HL-60 (cell line): ENCODE measurements around the gene PPP1R27.

ENCODE experiments used
- DNase-seq, 2 experiments: peaks; one replicate each; pipeline ENCODE4 v3.0.0-alpha.2; 2010 to 2020; ENCODE audit warnings: low read depth in 1 of 2, low spot score in 1 of 2
- H3K27ac ChIP-seq: fragments of 250-450 bp; sonication (Bioruptor Pico); replicated peaks from 2 replicates; pipeline ENCODE4 v1.5.1; 2020; ENCODE audit warnings: mild to moderate bottlenecking, moderate library complexity
- H3K27me3 ChIP-seq: fragments of 250-450 bp; sonication (Bioruptor Pico); 2 replicates; pipeline ENCODE4 v1.5.1; 2021; ENCODE audit warnings: mild to moderate bottlenecking, moderate library complexity; ENCODE audit not compliant: insufficient read depth, poor library complexity, severe bottlenecking
- H3K4me3 ChIP-seq: replicated peaks from 2 replicates; pipeline ENCODE4 v1.5.1; 2011; ENCODE audit warnings: mild to moderate bottlenecking, control low read depth, low read length; ENCODE audit not compliant: insufficient read depth
- CTCF ChIP-seq: IDR thresholded peaks from one replicate; pipeline ENCODE4 v1.5.1; 2011; ENCODE audit warnings: low read length, control low read depth, inconsistent platforms; ENCODE audit not compliant: insufficient read depth
- GABPA ChIP-seq: IDR thresholded peaks from 2 replicates; pipeline ENCODE4 v1.6.1; 2012; ENCODE audit warnings: low read depth
- POLR2AphosphoS5 ChIP-seq: IDR thresholded peaks from 2 replicates; pipeline ENCODE4 v1.6.1; 2012; ENCODE audit warnings: low read depth
- SPI1 ChIP-seq: IDR thresholded peaks from 2 replicates; pipeline ENCODE4 v1.6.1; 2012; ENCODE audit warnings: low read depth, mild to moderate bottlenecking, borderline replicate concordance
- TF ChIP-seq, protein P1 (sequence below): IDR thresholded peaks from 2 replicates; pipeline ENCODE4 v1.6.1; 2012; ENCODE audit warnings: low read depth; ENCODE audit not compliant: insufficient replicate concordance

Gene PPP1R27

DNA sequence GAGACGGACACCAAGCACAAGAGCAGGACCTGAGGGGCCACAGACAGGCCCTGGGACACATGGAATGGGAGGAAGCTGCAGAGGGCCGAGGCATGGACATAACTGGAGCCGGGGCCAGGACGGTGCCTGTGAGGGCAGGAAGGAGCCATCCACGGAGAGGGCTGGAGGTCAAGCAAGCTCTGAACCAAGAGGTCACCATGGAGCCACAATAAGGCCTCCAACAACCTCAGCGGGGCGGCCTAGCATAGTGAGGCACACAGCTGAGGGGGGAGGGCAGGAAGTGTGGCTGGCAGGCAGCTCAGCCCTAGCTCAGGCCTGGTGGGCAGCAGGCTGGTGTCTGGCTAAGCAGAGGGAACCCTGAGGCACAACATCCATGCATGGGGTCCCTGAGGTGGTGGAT lies 6.2 kb downstream of the PPP1R27 start:
- no peak for DNase-seq
- TF ChIP-seq, protein P1, sequence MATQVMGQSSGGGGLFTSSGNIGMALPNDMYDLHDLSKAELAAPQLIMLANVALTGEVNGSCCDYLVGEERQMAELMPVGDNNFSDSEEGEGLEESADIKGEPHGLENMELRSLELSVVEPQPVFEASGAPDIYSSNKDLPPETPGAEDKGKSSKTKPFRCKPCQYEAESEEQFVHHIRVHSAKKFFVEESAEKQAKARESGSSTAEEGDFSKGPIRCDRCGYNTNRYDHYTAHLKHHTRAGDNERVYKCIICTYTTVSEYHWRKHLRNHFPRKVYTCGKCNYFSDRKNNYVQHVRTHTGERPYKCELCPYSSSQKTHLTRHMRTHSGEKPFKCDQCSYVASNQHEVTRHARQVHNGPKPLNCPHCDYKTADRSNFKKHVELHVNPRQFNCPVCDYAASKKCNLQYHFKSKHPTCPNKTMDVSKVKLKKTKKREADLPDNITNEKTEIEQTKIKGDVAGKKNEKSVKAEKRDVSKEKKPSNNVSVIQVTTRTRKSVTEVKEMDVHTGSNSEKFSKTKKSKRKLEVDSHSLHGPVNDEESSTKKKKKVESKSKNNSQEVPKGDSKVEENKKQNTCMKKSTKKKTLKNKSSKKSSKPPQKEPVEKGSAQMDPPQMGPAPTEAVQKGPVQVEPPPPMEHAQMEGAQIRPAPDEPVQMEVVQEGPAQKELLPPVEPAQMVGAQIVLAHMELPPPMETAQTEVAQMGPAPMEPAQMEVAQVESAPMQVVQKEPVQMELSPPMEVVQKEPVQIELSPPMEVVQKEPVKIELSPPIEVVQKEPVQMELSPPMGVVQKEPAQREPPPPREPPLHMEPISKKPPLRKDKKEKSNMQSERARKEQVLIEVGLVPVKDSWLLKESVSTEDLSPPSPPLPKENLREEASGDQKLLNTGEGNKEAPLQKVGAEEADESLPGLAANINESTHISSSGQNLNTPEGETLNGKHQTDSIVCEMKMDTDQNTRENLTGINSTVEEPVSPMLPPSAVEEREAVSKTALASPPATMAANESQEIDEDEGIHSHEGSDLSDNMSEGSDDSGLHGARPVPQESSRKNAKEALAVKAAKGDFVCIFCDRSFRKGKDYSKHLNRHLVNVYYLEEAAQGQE = no peak
- TF ChIP-seq SPI1 (no peak), POLR2AphosphoS5 (no peak), GABPA (no peak), CTCF (no peak)
- H3K4me3 ChIP-seq = no peak overlapping the region
- no peak overlapping the region for H3K27ac ChIP-seq
- H3K27me3 ChIP-seq = no peaks in the 10 kb centered on the region

DNA sequence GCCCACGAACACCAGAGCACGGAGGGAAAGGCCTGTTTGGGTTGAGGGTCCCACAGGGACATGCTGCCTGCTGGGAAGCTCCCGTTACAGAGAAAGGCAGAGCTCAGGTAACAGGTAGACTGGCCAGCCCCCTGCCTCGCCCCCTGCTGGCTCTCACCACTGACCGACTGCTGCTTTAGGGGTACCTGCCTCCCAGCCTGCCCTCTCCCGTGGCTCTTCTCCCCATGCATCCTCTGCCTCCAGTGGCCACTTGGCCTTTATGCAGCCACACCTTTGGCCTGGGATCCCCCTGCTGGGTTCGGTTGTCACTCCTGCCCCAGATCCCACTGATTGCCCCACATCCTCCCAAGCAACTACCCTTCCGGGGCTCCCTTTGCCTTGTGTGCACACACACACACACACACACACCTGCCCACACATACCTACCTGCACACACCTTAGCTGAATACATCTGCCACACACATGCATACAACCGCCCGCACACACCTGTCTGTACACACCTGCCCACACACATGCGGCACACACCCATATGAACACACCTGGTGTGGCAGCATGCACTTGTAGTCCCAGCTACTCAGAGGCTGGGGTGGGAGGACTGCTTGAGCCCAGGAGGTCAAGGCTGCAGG lies 8.9 kb downstream of the PPP1R27 start:
- no peak for TF ChIP-seq SPI1
- no peak for TF ChIP-seq POLR2AphosphoS5
- TF ChIP-seq, protein P1 = no peak
- TF ChIP-seq GABPA = no peak
- no peak for TF ChIP-seq CTCF
- Histone ChIP-seq H3K27me3 (no peaks in the 10 kb centered on the region), H3K4me3 (no peak overlapping the region), H3K27ac (no peak overlapping the region)
- DNase-seq = no peak

GRCh38 chr17:81824595-81824994 lies 10.3 kb downstream of the PPP1R27 start:
- Histone ChIP-seq H3K27me3 (no peaks in the 10 kb centered on the region), H3K4me3 (no peak overlapping the region), H3K27ac (no peak overlapping the region)
- DNase-seq = no peak
- TF ChIP-seq, protein P1 = no peak
- no peak for TF ChIP-seq CTCF
- no peak for TF ChIP-seq SPI1
- no peak for TF ChIP-seq POLR2AphosphoS5
